Tibial nerve (tissue), 4 donors: ENCODE results near the gene GNA12. TPM values are rescaled to one million over a fixed set of nuclear protein-coding genes. Genes with fewer than 3 reads are reported as not detected.

Experiments
- DNase-seq, 2 donors: peaks; one replicate each; pipeline ENCODE4 v3.0.0-alpha.2; 2019; ENCODE audit warnings: low spot score in 2 of 2
- H3K27ac ChIP-seq, 4 donors: fragments of 200-600 bp; sonication (generic) in 3 of 4; one replicate each; pipeline ENCODE4 v1.5.1; 2017 to 2019; ENCODE audit warnings: mild to moderate bottlenecking in 1 of 4
- H3K27me3 ChIP-seq, 2 donors: fragments of 200-600 bp; sonication (generic) in 1 of 2; one replicate each; pipeline versions ENCODE4 v1.5.1 to v1.6.0; 2017 to 2019
- H3K36me3 ChIP-seq, 3 donors: fragments of 200-600 bp; sonication (generic); one replicate each; pipeline ENCODE4 v1.5.1; 2018 to 2019
- H3K4me1 ChIP-seq, 4 donors: fragments of 200-600 bp; sonication (generic) in 3 of 4; one replicate each; pipeline ENCODE4 v1.5.1; 2017 to 2019
- H3K4me3 ChIP-seq, 4 donors: fragments of 200-600 bp; sonication (generic) in 3 of 4; one replicate each; pipeline ENCODE4 v1.5.1; 2017 to 2019; ENCODE audit warnings: mild to moderate bottlenecking in 1 of 4, moderate library complexity in 1 of 4
- H3K9me3 ChIP-seq, 4 donors: fragments of 200-600 bp; sonication (generic) in 3 of 4; one replicate each; pipeline ENCODE4 v1.5.1; 2017 to 2019
- CTCF ChIP-seq, 5 experiments: fragments of 200-600 bp in 3 of 5; fragments of 450-650 bp in 2 of 5; sonication (generic) in 3 of 5; IDR thresholded peaks; one replicate each; pipeline ENCODE4 v1.5.1; 2016 to 2019; ENCODE audit warnings: antibody characterized with exemption in 5 of 5, mild to moderate bottlenecking in 3 of 5, moderate library complexity in 2 of 5
- EP300 ChIP-seq, 2 donors: sonication (generic); formaldehyde crosslinking; IDR thresholded peaks; one replicate each; pipeline ENCODE4 v1.6.1; 2017; ENCODE audit warnings: antibody characterized with exemption in 2 of 2, mild to moderate bottlenecking in 1 of 2
- POLR2A ChIP-seq, 2 donors: fragments of 450-650 bp; IDR thresholded peaks; one replicate each; pipeline ENCODE4 v1.6.1; 2017; ENCODE audit warnings: antibody characterized with exemption in 2 of 2, mild to moderate bottlenecking in 2 of 2, moderate library complexity in 2 of 2
- WGBS, 2 donors: methylation state at CpG; one replicate each; pipeline ENCODE4 v1.1.5; 2018; 5-methylcytosine and 5-hydroxymethylcytosine counted together
- total RNA-seq, 4 donors: library from RNA; depleted of rRNA; stranded (reverse); fragments of >200 nt; gene quantifications; one replicate each; pipeline ENCODE4 v1.1.0, GENCODE V29; 2016

Gene GNA12
- total RNA-seq, 4 donors from 2014 or later = 21.3 to 36.0 (median 29.4) TPM

GRCh38 chr7:2687338-2687869 is 156.7 kb downstream of the GNA12 start:
- Histone ChIP-seq H3K4me3 (peak overlapping the region in 1 of 4 donors; percentile 38), H3K9me3 (peaks cover 0 to 6% (median 0%) of the 10 kb centered on the region in 4 donors), H3K36me3 (no peaks in the 10 kb centered on the region), H3K27ac (peak overlapping the region in 1 of 4 donors; percentile 35), H3K4me1 (peaks cover 0 to 24% (median 11%) of the 10 kb centered on the region in 4 donors), H3K27me3 (peaks cover 0 to 49% of the 10 kb centered on the region in 2 donors)
- DNase-seq = no peak
- TF ChIP-seq CTCF (IDR thresholded peaks at IDR 0.05) = no peak
- TF ChIP-seq EP300 (IDR thresholded peaks at IDR 0.05) = peak in 1 of 2 donors; percentile 12
- WGBS, 2 donors = 38 to 43% methylated on average over 17 of the region's 17 CpGs

GRCh38 chr7:2686101-2686500 is 158.0 kb downstream of the GNA12 start:
- WGBS, 2 donors = 92 to 96% methylated on average over 14 of the region's 14 CpGs

GRCh38 chr7:2684501-2684900 is 159.6 kb downstream of the GNA12 start:
- no peak for DNase-seq
- Histone ChIP-seq H3K36me3 (no peaks in the 10 kb centered on the region), H3K4me1 (peaks cover 0 to 33% (median 11%) of the 10 kb centered on the region in 4 donors), H3K4me3 (no peak overlapping the region), H3K9me3 (peaks cover 0 to 6% (median 0%) of the 10 kb centered on the region in 4 donors), H3K27ac (no peak overlapping the region), H3K27me3 (peaks cover 0 to 50% of the 10 kb centered on the region in 2 donors)
- 89 to 94% methylated on average over 11 of the region's 11 CpGs for WGBS, 2 donors
- TF ChIP-seq CTCF (IDR thresholded peaks at IDR 0.05) = no peak
- no peak for TF ChIP-seq POLR2A (IDR thresholded peaks at IDR 0.05)
- TF ChIP-seq EP300 (IDR thresholded peaks at IDR 0.05) = no peak

More at GRCh38 chr7:2686101-2686500, 158.0 kb downstream of the GNA12 start:
- no peak for TF ChIP-seq CTCF (IDR thresholded peaks at IDR 0.05)
- TF ChIP-seq EP300 (IDR thresholded peaks at IDR 0.05) = no peak
- TF ChIP-seq POLR2A (IDR thresholded peaks at IDR 0.05) = no peak
- no peak for DNase-seq
- no peaks in the 10 kb centered on the region for H3K36me3 ChIP-seq
- peaks cover 0 to 6% (median 0%) of the 10 kb centered on the region in 4 donors for H3K9me3 ChIP-seq
- no peak overlapping the region for H3K4me3 ChIP-seq
- H3K27me3 ChIP-seq = peaks cover 0 to 49% of the 10 kb centered on the region in 2 donors
- peaks cover 0 to 24% (median 11%) of the 10 kb centered on the region in 4 donors for H3K4me1 ChIP-seq
- no peak overlapping the region for H3K27ac ChIP-seq

- peaks cover 0 to 12% (median 0%) of the 10 kb centered on the region in 4 donors for H3K4me1 ChIP-seq
- H3K9me3 ChIP-seq = peaks cover 0 to 6% (median 0%) of the 10 kb centered on the region in 4 donors
- TF ChIP-seq POLR2A (IDR thresholded peaks at IDR 0.05) (no peak), EP300 (IDR thresholded peaks at IDR 0.05) (no peak), CTCF (IDR thresholded peaks at IDR 0.05) (no peak)
- no peak overlapping the region for H3K4me3 ChIP-seq
- H3K27me3 ChIP-seq = peaks cover 0 to 29% of the 10 kb centered on the region in 2 donors
- no peak for DNase-seq
- no peaks in the 10 kb centered on the region for H3K36me3 ChIP-seq
- no peak overlapping the region for H3K27ac ChIP-seq
- WGBS, 2 donors = 78 to 79% methylated on average over 20 to 27 of the region's 27 CpGs
Observed at GRCh38 chr7:2681929-2682799, 161.9 kb downstream of the GNA12 start.
